DMS53 treated with DMSO at 0.1 percent for 48 hours (cell line): Measurements from ENCODE around the gene IGSF10.
"Not testable (repeated sequence)": the region's sequence is repeated elsewhere in the genome, so short reads cannot be mapped to it uniquely, and the experiment has no call there.

ENCODE experiments used
- DNase-seq: peaks from one replicate; lab custom pipeline; 2025; ENCODE audit not compliant: unreplicated experiment; lab: John Stamatoyannopoulos, UW

Gene IGSF10, protein sequence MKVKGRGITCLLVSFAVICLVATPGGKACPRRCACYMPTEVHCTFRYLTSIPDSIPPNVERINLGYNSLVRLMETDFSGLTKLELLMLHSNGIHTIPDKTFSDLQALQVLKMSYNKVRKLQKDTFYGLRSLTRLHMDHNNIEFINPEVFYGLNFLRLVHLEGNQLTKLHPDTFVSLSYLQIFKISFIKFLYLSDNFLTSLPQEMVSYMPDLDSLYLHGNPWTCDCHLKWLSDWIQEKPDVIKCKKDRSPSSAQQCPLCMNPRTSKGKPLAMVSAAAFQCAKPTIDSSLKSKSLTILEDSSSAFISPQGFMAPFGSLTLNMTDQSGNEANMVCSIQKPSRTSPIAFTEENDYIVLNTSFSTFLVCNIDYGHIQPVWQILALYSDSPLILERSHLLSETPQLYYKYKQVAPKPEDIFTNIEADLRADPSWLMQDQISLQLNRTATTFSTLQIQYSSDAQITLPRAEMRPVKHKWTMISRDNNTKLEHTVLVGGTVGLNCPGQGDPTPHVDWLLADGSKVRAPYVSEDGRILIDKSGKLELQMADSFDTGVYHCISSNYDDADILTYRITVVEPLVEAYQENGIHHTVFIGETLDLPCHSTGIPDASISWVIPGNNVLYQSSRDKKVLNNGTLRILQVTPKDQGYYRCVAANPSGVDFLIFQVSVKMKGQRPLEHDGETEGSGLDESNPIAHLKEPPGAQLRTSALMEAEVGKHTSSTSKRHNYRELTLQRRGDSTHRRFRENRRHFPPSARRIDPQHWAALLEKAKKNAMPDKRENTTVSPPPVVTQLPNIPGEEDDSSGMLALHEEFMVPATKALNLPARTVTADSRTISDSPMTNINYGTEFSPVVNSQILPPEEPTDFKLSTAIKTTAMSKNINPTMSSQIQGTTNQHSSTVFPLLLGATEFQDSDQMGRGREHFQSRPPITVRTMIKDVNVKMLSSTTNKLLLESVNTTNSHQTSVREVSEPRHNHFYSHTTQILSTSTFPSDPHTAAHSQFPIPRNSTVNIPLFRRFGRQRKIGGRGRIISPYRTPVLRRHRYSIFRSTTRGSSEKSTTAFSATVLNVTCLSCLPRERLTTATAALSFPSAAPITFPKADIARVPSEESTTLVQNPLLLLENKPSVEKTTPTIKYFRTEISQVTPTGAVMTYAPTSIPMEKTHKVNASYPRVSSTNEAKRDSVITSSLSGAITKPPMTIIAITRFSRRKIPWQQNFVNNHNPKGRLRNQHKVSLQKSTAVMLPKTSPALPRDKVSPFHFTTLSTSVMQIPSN (N-terminal part only)

DNA sequence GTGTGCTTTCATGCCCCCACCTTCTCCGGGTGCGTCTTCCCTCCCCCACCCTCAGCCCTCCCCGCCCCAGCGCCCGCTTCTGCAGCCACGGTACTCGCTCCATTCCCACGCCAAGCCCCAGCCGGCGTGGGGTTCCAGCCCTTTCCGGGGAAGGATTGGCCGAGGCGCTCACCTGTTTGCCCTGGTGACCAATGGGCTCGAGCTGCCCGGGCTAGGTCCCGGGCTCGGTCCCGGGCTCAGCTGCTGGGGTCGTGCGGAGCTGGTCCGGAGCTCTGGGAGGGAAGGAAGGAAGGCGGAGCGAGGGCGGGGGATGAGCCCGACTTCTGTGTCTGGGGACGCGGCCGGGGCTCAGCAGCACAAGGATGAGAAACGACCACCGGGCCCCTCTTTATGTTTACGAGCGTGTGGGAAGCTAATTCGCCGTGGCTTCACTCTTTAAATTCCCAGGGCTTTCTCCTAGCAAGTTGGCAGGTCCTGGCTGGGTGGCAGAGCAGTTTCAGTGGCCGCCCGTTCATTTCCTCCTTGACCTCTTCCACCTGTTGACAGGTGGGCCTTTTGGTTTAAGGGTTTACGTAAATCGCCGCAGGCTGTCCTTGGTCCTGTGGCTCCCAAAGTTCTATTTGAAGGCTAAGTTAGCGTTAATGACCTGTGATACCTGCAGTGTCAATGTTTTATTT lies at the start of gene IGSF10:
Gene IGSF10 (minus strand): TSS at position 288 of the 677 bp plus-strand sequence. CDS start 2,352 bp downstream, outside the sequence.
- DNase-seq = peak; percentile 24

DNA sequence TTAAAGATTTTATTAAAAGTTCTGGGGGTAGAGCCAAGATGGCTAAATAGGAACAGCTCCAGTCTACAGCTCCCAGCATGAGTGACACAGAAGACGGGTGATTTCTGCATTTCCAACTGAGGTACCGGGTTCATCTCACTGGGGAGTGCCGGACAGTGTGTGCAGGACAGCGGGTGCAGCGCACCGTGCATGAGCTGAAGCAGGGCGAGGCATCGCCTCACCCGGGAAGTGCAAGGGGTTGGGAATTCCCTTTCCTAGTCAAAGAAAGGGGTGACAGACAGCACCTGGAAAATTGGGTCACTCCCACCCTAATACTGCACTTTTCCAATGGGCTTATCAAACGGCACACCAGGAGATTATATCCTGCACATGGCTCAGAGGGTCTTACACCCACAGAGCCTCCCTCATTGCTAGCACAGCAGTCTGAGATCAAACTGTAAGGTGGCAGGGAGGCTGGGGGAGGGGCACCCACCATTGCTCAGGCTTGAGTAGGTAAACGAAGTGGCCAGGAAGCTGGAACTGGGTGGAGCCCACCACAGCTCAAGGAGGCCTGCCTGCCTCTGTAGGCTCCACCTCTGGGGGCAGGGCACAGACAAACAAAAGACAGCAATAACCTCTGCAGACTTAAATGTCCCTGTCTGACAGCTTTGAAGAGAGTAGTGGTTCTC lies 48.7 kb upstream of the IGSF10 start:
- not testable (repeated sequence) for DNase-seq

DNA sequence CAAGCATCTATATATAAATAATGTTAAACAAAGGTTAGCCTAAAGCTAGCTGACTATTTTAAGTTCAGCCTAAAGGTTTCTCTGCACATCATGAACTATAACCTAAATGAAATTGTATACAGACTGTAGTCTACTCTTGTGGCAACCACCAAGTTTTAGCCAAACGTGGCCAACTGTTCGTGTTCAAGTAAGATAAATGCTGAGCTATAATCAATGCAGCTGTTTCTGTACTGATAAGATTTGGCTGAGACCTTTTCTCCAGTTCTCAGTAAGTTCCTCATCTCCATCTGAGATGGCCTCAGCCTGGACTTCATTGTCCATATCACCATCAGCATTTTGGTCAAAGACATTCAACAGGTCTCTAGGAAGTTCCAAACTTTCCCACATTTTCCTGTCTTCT lies 43.7 kb upstream of the IGSF10 start:
- DNase-seq = no peak

DNA sequence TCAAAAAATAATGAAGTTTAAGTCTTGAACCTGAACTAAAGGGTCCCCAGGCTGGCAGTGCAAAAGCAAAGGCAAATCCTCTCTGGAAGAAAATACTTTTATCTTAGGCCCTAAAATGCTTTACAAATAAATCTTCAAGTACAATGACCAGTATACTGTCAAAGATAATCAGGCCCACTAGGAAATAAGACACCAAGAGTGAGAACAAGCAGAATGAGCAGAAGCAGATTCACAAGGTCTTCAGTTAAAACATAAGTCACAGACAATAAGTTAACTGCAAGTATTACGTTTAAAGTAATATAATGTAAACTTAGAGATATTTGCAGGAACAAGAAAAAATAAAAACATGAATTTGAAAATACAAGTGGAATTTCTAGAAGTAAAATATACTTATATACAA lies 42.2 kb upstream of the IGSF10 start:
- no peak for DNase-seq

DNA sequence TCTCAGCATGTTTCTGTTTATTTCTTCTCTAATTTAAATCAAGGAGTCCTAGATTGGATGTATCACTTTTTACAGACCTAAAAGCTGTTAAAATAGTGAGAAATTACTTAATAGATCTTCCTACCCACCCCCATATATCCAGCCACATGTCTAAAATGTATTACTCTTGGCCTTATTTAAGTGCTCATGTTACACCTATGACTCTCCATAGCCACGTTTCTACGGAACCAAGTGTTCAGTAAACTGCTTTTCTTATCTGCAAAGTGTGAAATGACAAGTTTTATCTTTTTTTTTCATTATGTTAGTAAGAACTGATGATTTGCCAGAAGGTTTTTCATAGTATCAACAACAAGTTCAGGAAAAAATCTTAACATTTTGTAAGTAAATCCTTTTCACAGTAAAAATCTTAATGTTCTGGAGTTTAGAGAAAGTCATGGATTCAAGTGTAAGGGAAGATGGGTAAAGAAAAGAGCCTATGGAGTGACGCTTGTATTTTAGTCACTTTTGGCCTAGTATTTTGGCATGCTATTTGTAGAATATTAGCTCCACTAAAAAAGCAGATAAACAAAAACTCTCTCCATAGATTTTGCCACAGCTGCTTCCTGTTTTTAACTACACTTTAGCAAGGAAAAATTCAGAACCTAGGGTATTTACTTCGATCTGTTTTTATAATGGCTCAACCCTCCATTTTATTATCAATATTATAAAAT lies 41.2 kb upstream of the IGSF10 start:
- no peak for DNase-seq

DNA sequence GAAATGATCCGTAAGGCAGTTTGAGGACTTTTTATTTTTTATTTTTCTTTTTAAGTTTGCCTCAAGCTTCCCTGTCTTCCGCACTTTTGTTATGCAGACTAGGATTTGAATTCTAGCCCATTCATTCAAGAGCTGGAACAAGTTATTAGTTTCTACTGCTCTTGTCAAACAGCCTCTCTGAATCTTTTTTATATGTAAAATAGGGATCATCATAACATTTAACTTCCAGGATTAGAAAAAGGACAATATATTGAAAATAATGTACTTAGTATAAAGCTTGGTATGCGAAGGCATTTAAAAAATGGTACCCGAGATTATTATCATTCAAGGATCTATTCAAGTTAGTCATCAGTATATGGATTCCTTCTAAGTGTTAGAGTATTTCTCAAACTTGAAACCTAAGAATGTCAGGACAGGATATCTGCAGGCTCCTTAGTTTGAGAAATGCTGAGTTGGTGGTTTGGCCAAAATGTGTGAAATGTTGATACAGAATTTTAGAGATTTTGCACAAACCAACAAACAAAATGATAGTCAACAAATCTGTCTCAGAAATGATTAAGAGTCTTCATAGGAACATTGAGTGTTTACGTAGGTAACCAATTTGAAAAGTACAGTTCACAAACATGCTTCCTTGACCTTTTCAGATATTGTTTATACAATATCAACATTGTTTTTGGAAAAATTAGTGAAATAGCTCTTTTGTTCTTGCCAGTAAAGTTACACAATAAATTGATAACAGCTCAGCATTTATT lies 40.5 kb upstream of the IGSF10 start:
- no peak for DNase-seq

DNA sequence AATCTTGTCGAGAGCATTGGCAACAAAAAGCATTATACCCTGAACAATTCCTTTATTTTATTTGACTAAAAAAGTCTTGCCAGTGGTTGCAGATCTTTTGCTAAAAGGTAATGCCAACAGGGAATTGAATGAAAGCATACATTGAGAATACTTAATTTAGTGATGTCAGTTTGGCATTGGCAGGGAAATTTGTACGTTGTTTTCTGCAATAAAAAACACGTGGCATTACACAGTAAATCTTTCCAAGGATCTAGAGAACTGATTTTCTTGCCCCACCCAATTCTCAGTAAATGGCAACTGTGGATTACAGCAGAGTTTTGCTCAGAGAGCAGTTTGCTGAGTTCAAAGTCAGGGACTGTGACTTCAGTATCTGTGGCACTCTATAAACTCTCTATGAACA lies 38.3 kb upstream of the IGSF10 start:
- DNase-seq = no peak

DNA sequence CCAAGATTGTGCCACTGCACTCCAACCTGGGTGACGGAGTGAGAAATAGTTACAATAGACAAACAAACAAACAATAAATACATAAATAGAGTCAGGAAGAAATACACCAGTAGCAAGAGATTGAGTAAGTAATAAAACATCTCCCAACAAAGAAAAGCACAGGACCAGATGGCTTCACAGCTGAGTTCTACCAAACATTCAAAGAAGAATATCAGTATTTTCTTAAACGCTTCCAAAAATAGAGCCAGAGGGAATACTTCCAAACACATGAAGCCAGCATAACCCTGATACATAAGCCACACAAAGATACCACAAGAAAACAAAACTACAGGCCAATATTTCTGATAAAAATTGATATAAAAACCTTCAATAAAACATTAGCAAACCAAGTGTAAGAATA lies 30.7 kb upstream of the IGSF10 start:
- DNase-seq = no peak

DNA sequence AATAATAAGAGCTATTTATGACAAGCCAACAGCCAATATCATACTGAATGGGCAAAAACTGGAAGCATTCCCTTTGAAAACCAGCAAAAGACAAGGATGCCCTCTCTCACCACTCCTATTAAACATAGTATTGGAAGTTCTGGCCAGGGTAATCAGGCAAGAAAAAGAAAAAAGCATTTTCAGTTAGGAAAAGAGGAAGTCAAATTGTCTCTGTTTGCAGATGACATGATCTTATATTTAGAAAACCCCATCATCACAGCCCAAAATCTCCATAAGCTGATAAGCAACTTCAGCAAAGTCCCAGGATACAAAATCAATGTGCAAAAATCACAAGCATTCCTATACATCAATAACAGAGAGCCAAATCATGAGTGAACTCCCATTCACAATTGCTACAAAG lies 27.0 kb upstream of the IGSF10 start:
- DNase-seq = not testable (repeated sequence)

DNA sequence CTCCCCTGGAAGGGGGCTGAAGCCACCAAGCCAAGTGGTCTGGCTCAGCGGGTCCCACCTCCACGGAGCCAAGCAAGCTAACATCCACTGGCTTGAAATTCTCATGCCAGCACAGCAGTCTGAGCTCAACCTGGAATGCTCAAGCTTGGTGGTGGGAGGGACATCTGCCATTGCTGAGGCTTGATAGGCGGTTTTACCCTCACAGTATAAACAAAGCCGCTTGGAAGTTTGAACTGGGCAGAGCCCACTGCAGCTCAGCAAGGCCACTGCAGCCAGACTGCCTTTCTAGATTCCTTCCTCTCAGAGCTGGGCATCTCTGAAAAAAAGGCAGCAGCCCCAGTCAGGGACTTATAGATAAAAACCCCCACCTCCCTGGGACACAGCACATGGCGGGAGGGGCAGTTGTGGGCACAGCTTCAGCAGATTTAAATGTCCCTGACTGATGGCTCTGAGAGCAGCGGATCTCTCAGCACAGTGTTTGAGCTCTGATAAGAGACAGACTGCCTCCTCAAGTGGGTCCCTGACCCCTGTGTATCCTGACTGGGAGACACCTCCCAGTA lies 23.2 kb upstream of the IGSF10 start:
- DNase-seq = no peak

DNA sequence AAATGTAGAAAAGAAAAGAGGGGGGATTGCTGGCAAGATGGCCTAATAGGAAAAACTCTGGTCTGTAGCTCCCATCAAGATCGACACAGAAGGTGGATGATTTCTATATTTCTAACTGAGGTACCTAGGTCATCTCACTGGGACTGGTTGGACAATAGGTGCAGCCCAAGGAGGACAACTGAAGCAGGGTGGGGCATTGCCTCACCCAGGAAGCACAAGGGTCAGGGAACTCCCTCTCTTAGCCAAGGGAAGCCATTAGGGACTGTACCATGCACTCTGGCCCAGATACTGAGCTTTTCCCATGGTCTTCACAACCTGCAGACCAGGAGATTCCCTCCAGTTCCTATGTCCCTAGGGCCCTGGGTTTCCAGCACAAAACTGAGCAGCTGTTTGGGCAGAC lies 22.6 kb upstream of the IGSF10 start:
- DNase-seq = no peak

DNA sequence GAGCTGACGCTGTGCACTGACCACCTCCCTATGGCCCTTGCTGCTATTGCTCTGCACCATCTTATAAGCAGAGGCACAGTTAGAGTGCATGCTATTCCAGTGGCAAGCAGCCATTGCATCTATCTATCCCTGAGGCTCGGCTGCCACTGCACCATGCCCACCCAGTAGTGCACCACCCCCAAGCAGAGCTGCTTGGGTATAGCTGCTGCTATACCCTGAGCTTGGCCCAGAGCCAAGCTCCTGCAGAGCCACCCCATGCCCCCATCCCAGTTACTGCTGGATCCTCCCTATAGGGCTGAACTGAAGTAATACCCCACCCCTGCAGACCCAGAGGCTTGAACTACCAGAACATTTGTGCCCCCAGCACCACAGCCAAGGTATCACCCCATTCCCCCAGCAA lies 19.6 kb upstream of the IGSF10 start:
- DNase-seq = no peak

DNA sequence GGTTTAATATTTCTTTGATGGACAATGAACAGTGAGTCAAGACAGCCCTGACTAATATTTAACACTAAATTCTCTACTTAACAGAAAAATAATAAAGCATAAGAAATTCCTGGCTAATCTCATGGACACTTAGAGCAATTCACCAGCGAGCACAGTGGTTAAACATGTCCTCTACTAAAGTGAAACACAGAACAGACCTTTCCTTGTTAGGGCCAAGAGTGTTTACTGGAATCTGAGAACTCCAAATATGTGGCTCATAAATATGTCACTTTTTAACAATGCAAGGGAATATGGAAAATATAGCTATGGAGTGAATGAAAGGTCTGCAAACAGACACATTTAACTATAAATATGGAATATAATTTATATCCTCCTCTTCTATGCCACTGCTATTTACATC lies 18.6 kb upstream of the IGSF10 start:
- DNase-seq = no peak

DNA sequence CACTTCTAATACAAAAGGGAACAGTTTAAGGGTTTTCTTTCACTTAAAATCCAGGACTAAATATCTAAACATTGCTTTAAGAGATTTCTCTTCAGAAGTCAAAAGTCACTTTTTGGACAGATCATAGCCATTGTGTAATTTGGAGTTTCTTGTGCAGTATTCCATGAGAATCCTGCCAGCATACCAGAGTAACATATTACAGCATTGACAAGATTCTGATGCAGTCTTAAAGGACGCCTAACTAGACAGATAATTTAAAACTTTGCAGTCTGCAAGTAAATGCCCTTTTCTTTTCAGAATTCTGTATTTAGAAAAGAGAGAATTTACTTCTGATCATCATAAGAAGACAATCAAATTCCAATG lies 17.5 kb upstream of the IGSF10 start:
- DNase-seq = no peak

DNA sequence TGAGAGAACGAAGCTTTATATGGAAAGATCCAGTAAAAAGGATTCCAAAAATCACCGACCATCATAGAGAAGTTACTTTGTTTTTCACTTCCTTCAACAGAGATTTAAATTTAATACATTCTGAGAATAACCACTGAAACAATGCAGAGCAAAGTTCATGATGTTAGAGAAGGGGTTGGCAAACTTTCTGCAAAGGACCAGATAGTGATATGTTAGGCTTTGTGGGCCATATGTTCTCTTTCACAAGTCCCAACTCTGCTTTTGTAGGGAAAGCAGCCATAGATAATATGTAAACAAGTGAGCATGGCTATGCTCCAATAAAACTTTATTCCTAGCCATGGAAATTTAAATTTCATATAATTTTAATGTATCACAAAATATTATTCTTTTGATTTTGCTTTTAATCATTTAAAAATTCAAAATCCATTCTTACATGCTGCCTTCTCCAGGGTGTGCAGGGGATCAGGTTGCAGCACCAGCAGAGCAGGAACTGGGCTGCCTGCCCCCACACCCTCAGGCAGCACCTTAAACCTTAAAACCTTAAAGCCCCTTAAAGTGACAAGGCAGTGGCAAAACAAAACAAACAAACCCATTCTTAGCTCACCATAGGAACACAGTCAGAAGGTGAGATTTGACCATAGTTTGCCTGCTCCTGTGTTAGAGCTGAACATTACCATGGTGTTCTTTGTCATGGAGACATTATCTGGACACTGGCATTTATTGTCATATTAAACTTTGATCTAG lies 16.9 kb upstream of the IGSF10 start:
- DNase-seq = no peak

DNA sequence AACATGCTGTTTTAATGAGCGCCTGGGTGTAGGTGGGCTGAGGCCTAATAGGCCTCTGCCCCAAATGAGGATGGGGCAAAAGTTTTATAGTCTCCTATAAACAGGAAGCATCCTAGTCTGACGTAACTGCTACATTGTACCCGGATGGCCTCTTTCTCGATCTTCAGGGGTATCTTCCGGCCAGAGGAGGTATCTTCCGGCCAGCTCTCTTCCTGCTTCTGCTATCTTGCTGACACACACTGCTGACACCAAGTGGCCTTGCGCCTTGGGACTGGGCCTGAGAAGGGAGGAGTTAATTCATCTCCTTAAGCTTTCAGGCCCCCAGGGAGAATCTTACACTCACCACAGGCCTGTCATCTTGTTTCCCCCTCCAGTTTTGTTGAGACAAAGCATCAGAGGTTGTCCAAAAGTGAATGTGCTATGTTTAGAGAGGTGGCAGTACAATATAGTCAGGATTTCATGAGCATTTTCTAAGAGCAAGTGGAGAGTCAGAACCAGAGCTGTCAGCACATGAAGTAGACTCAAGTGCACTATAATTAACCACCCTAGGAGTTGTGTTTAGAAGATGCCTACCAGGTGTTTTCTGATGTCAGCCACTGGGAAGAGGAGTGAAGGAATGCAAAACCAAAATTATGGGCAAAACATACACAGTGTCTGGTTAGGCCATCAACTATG lies 15.6 kb upstream of the IGSF10 start:
- DNase-seq = no peak

DNA sequence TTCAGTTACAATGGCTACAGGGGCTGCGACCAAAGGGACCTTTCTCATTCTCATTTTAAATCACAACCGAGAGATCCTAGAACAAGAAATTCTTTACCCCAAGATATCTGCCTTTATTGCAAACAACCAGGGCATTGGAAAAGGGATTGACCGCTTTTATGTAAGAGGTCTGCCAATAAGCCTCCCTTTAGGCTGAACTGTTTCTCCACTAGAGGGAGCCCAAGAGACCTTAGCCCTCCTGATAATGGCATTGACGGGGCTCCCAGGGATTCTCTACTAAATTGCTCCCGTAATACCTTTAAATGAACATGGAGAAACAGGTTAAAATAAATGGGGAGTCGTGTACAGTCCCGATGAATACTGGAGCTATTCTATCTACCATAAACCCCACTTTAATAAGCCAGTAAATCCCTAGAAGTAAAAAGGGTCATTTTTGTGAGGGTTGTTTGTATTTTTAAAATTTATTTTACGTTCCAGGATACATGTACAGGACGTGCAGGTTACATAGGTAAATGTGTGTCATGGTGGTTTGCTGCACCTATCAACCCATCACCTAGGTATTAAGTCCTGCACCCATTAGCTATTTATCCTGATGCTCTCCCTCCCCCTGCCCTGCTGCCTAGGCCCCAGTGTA lies 7.5 kb upstream of the IGSF10 start:
- peak; percentile 65 for DNase-seq
